HG02571 (cell line): ENCODE results near the gene RNF4.
"Not testable (repeated sequence)": the region's sequence is repeated elsewhere in the genome, so short reads cannot be mapped to it uniquely, and the experiment has no call there.

Source experiments
- ATAC-seq: cut with Tn5 transposase; IDR thresholded peaks from one replicate; pipeline ENCODE4 v1.9.1; 2021; ENCODE audit warnings: mild to moderate bottlenecking, moderate library complexity; ENCODE audit not compliant: unreplicated experiment

The RNF4 gene

DNA sequence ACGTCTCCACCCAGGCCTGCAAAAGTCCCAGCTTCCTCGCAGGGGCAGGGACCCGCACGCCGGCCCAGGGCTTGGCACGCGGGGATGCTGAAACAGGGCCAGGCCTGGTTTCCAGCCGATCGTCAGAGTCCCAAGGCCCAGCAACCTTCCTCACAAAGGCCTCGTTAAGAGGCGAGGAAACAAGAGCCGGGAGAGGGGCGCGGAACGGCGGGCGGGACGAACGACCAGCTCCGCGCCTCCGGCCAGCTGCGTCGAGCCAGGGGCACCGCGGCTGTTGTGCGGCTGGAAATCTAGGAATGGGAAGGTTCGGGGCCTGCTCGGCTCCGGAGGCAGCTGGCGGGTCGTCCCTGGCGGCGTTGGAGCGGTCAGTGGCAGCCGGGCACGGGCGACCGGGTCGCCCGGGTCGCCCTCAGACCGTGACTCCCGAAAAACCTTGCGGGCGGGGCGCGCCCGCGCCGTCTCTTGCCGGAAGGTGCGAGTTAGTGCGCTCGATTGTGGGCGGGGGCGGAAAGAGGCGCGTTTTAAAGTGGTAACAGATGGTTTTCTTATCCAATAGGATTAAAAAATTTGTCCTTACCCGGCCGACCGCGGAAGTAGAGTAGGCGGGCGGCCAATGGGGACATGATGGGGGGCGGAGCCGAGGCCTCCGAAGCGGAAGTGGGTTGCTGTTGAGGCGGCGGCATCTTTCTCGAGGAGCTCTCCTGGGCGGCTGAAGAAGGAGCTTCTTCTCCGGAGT is at the start of gene RNF4:
Gene RNF4 (plus strand): TSS at position 651 of the 736 bp plus-strand sequence. CDS start 21,388 bp downstream, outside the sequence.
- peak; percentile 69 for ATAC-seq

DNA sequence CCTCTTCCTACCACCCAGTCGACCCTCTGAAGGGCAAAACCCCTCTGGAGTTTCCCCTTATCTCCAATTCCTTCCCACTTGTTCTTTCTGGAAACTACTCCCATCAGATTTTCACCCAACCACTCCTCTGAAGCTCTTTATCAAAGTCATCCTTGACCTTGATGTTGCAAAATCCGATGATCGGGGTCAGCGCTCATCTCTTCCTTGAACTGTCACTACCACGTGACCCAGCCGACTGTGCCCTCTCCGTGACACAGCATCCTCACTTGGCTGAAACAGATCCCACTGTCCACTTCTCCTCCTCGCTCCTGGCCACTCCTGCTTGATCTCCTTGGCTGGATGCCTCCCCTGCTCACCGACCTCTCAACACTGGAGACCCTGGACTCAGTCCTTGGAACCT is 49.1 kb upstream of the RNF4 start:
- no peak for ATAC-seq

GRCh38 chr4:2421928-2422327 is 47.0 kb upstream of the RNF4 start:
- no peak for ATAC-seq

GRCh38 chr4:2423066-2423465 is 45.8 kb upstream of the RNF4 start:
- no peak for ATAC-seq

- ATAC-seq = no peak
Observed at GRCh38 chr4:2423695-2424094, 45.2 kb upstream of the RNF4 start.

- ATAC-seq = no peak
Observed at GRCh38 chr4:2424581-2424980, 44.3 kb upstream of the RNF4 start.

- no peak for ATAC-seq
Observed at GRCh38 chr4:2425386-2426068, 43.4 kb upstream of the RNF4 start.

DNA sequence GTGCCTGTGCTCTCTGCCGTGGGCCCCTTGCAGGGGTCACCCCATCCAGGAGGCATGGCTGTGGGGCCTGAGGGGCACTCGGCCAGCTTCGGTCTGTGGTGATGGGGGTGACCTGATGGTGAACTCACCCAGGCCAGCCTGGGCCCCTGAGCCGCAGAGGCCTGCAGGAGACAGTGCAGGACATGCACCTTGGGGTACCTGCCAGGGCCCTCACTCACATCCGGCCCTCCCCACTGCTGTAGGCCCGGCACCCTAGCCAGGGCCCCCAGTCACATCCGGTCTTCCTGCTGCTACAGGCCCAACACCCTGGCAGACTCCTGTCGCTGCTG is 42.9 kb upstream of the RNF4 start:
- no peak for ATAC-seq

- ATAC-seq = no peak
Observed at GRCh38 chr4:2426711-2427275, 42.1 kb upstream of the RNF4 start.

- ATAC-seq = no peak
Observed at GRCh38 chr4:2427383-2428334, 41.2 kb upstream of the RNF4 start.

- ATAC-seq = no peak
Observed at GRCh38 chr4:2428496-2429213, 40.3 kb upstream of the RNF4 start.

DNA sequence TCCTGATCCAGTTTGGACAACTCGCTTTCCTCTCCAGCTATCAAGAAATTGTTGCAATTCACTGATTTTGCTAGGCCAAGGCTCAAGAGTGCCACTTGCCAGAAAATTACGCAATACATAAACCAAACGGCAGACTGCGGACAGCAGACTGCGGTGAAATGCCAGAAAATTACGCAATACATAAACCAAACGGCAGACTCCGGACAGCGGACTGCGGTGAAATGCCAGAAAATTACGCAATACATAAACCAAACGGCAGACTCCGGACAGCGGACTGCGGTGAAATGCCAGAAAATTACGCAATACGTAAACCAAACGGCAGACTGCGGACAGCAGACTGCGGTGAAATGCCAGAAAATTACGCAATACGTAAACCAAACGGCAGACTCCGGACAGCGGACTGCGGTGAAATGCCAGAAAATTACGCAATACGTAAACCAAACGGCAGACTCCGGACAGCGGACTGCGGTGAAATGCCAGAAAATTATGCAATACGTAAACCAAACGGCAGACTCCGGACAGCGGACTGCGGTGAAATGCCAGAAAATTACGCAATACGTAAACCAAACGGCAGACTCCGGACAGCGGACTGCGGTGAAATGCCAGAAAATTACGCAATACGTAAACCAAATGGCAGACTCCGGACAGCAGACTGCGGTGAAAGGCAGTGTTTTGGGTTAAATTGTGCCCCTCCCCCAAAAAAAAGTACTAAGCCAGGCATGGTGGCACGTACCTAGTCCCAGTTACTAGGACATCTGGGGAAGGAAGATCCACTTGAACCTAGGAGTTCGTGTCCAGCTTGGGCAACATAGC is 38.8 kb upstream of the RNF4 start:
- not testable (repeated sequence) for ATAC-seq

DNA sequence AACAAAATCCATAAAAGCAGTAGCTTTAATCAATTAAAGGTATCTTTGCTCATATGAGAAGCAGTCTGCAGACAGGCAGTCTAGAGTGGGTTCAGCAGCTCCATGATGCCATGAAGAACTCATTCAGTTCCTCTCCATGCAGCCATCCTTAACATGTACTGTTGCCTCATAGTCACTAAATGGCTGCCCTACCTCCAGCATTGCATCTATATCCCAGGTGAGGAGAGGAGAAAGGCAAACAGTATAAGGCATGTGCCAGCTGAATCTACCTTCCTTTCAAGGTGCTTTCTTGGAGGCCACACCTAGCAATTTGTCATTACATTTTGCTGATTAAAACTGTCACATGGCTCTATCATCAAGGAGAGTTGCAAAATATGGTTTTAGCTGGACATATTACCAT is 36.9 kb upstream of the RNF4 start:
- ATAC-seq = no peak

DNA sequence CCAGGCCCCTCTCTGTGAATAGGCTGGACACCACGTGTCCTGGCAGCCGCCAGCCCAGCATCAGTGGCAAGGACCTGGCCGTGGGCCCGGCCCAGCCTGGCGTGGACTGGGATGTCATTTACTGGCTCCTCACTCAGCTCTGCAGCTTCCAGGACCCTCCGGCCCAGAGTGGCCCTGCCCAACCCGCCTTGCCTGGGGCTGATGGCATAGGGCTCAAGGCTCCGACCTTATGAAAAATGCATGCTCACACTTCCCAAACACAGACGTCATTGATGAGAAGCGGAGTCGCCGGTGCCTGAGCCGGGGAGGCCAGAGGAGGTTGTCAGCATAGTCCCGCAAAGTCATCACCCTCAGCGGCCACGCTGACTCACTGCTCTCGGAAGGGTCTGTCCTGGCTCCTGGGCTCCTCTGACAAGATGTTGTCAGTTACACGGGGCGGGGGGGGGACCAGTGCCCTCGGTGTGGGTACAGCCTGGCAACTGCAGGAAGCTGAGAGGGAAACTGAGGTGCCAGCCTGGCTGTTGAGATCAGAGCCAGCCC is 35.8 kb upstream of the RNF4 start:
- no peak for ATAC-seq

DNA sequence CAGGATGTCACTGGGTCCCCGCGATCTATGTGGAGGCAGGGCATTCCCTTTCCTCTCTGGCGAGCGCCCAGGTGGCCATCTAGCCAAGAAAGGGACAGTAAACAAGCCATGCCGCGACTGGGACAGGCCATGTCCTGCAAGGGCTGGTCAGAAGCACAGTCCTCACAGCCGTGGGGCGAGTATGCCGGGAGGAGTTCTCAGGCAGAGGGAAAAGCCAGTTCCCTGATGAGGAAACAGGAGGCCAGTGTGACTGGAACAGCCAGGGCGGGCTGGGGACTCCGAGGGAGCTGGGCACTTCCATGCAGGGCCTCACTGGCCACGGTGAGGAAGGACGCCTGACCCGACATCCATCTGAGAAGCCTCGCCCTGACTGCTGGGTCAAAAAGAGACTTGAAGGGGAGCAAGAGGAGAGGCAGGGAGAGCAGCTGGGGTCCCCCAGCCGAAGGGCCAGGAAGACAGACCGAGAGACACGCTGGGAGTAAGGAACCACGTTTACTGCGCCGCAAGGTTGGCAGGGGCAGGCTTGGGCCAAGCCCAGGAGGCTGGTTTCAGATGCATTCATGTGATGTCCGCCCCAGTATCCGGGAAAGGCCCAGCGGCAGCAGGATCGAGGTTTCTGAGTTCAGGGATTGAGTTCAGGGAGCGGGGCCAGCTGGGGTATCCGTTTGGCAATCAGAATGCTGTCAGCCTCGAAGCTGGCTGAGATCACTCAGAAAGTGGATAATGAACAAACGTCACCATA is 35.1 kb upstream of the RNF4 start:
- no peak for ATAC-seq

DNA sequence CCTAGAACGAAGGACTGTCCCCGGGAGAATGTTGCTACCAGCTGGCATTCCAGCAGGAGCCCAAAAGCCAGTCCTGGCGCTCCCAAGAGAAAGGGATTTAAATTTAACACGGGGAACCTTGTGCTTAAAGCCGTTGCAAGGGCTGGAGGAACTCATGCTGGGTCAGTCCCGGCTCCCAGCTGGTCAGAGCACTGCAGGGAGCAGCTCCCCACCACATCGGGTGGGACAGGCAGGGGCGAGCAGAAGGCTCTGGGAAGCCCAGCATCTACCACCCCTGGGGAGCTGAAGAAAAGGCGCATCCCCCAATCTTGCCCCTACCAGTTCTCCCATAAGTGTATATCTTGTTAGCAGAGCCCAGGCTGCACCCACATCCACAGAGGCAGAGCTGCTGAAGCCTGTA is 34.5 kb upstream of the RNF4 start:
- no peak for ATAC-seq

GRCh38 chr4:2436301-2436700 is 32.6 kb upstream of the RNF4 start:
- no peak for ATAC-seq

DNA sequence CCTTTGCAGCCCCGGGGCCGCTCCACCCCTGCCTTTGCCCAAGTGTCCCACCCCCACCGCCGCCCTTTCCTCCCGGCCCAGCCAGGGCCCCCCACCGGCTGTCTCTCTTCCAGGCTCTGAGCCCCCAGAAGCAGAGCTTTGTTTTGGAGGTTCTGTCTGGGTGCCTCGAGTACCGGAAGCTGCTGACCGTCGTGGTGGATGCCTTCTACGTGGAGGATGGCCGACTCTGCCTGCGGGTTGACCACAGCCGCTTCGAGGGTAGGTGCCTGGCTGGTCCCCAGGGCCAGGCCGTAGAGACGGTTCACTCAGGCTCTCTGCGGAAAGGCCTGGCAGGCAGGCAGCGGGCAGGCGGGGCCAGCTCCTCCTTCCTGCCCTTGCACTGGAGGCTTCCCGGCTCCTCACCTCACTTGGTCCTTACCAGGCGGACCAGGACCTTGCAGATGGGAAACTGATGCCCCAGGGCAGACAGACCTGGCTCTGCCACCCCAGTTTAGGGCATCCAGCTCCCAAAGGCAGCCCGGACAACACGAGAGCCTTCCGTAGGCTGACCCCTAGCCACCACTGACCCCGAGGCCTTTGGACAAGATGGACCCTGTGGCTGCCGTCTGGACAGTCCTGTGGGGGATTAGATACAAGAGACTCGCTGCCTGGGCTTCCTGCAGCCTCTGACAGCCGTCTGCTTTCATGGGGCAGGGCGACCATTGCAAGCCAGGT is 32.0 kb upstream of the RNF4 start:
- no peak for ATAC-seq
